CD4-positive, alpha-beta T cell treated with Interleukin-1 beta for 1 hour (primary cell): ENCODE measurements around the gene EFTUD2.

ENCODE experiments used
- DNase-seq, 2 donors: peaks; one replicate each; pipeline ENCODE4 v3.0.0-alpha.2; 2020 to 2022

Gene EFTUD2

GRCh38 chr17:44925731-44926697, 26.8 kb upstream of the EFTUD2 start:
- DNase-seq = no peak

- no peak for DNase-seq
Measured at GRCh38 chr17:44924107-44924544, 24.9 kb upstream of the EFTUD2 start.

GRCh38 chr17:44922746-44923470, 23.7 kb upstream of the EFTUD2 start:
- DNase-seq = no peak

DNA sequence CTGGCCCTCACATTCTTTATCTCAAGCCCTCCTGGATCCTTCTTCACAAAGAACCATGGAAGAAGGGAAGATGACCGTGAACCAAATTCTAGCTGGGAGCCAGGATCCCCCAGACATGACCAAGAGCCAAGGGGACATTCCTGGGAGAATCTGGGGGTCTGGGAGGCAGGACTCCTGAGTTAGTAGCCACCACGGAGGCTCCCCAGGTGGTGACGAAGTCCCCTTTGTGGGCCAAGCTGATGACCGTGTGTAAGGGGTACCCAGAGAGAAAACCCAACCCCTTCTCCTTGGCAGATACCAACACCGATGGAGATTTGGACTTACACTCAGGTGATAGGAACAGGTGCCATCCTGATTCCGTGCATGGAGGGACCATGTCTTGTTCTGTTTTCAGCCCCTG, 22.9 kb upstream of the EFTUD2 start:
- DNase-seq = no peak

DNA sequence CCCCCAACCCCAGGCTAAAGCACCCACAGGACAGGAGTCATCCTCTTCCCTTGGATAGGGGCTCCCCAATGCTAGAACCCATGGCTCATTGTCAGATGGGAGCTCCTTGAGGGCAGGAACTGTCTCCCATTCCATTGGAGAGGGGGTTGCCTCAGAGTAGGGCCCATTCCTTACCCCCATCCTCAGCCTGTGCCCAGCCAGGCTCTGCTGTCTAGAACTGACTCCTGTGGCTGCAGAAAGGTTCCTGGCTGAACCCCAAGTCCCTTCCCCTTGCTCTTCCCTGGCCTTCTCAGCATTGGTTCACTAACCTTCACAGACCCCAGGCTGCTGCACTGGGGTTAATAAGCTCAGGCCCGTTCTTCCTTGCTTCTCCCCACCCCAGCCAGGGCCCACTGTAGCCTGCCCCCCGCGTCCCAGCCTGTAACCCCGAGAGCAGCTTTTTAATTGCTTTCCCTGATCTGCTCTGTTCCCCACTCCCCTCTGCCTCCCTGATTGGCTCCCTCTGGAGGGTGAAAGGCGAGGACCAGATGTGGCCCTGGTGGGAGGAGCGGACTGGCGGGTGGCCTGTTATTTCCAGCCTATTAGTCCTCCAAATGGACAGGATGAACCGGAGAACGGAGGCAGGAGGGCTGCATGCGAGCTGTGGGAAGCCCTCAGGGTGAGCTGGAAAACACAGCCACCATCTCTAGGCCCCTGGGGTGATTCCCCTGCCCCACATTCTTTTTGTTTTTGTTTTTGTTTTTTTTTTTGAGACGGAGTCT, 22.1 kb upstream of the EFTUD2 start:
- no peak for DNase-seq

DNA sequence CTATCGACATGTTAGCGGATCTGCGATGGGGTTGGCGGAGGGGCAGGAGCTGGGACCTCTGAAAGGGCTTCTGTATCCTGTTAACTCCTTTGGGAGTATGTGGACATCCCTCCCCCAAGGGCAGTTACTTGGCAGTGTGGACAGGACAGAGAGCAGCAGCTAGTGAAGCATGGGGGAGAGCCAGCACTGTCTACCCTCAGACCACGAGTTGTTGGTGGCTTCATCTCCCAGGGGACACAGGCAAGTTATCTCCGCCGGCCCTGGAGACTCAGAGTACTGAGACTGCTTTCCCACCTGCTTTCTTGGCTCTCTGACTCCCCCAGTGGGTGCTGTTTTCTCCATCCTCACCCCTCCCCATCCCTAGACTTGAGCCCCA, 21.3 kb upstream of the EFTUD2 start:
- DNase-seq = no peak

GRCh38 chr17:44919885-44920564, 20.8 kb upstream of the EFTUD2 start:
- DNase-seq = peak; percentile 61 to 70

DNA sequence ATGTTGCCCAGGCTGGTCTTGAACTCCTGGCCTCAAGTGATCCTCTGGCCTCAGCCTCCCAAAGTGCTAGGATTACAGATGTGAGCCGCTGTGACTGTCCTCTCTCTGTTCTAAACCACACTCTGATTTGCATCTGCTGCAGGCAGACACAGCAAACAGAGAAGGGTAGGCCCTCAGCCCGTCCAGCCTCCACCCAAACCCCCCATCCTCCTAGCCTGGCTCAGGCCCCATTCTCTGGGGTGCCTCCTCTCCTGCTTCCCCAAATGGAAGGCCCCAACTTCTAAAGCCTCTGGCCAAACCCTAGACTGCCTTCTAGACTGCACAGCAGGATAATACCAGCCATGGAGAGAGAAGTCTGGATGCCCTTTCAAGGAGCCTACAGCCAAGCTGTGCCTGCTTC, 20.2 kb upstream of the EFTUD2 start:
- no peak for DNase-seq

DNA sequence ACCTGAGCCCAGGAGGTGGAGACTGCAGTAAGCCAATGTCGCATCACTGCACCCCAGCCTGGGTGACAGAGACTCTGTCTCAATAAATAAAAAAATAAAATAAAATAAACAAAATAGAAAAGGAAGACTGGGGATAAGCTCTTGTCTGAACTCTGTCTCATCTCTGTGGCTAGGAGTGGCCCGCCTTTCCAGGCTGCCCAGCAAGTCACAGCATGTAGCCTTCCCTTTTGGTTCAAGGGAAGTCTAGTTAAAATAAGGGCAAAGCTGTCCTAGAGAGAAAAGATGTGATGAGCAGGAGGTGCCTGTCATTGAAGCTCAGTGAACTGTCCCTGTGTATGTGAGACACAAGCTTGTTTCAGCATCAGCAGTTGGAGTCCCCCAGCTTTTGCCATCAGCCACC, 18.8 kb upstream of the EFTUD2 start:
- no peak for DNase-seq

DNA sequence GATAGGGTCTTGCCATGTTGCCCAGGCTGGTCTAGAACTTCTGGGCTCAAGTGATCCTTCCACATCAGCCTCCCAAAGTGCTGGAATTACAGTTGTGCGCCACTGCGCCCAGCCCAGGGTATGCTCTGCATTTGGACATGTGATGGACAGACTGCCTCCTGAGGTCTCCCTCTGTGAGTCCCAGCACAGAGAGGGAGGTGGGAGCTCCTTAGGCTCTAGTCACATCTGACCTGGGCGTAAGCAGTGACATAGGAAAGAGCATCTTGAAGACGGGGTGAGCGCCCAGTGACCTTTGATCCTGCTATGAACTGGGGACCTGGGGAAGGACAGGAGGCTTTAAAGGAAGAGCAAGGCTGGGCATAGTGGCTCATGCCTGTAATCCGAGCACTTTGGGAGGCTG, 18.2 kb upstream of the EFTUD2 start:
- no peak for DNase-seq

DNA sequence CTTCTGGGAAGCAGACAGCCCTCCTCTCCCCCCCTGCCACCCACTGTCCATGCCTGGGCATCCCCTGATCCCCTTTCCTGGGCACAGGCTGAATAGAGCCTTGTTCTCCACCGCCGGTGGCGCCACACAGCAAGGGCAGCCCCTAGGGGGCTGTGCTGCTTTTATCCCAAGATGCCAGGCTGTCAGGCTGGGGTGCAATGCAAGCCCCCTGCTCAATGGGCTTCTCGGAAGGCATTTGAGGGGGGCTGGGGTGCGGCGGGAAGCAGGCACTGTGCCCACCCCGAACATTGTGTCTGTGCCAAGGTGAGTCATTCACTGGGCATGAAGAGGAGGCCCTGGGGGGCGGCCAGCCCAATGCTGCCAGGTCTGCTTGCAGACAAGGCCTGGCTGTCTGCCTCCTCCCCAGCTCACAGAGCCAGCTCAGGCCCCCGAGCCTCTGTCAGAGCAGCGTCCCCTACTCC, 17.6 kb upstream of the EFTUD2 start:
- DNase-seq = no peak

GRCh38 chr17:44915862-44916780, 16.9 kb upstream of the EFTUD2 start:
- DNase-seq = no peak

- no peak for DNase-seq
Measured at GRCh38 chr17:44915321-44915726, 16.1 kb upstream of the EFTUD2 start, which contains the start of gene GFAP. GFAP (minus strand) TSS chr17:44915500; CDS start chr17:44915486, 14 bp downstream.

- DNase-seq = no peak
Measured at GRCh38 chr17:44914698-44915271, 15.5 kb upstream of the EFTUD2 start.

DNA sequence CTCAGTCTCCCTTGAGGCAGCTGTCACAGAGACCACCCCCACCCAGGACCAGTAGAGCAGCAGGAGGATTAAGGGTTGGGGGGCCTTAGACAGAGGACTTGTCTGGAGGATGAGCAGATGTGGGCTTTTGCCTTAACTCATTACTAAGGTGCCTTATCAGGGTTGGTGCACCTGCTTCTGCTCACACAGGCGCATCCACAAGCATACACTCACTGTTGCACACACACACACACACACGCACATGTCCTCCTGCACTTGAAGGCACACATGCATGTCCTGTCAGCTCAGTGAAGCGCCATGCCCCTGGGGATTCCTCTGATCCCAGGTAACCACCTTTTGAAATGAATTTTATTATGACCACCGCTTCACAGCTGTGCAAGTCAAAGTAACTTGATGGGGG, 14.9 kb upstream of the EFTUD2 start:
- DNase-seq = no peak

DNA sequence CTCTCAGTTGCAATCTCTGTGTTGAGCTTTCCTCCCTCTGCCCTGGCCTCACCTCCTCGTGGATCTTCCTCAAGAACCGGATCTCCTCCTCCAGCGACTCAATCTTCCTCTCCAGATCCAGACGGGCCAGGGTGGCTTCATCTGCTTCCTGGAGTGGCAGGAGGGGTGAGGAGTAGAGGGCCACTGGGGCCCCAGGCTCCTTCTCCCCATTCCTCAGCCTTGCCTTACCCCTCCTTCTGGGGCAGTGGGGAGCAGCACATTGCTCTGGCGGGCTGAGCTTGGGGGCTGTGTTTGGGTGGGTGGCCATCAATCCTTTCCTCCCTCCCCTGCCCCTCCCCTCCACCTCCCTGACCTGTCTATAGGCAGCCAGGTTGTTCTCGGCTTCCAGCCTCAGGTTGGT, 14.4 kb upstream of the EFTUD2 start:
- no peak for DNase-seq

- DNase-seq = no peak
Measured at GRCh38 chr17:44912763-44913544, 13.7 kb upstream of the EFTUD2 start.

- DNase-seq = peak; percentile 58 to 62
Measured at GRCh38 chr17:44911133-44912001, 12.1 kb upstream of the EFTUD2 start.
